HEK293 (cell line): Measurements from ENCODE around the gene CFAP119.

Experiments
- GFI1B ChIP-seq: fragments of 450-650 bp; formaldehyde crosslinking; IDR thresholded peaks from 2 replicates; pipeline ENCODE4 v1.5.1; 2016; ENCODE audit warnings: missing biosample characterization, missing genetic modification characterization
- GLIS1 ChIP-seq: fragments of 450-650 bp; formaldehyde crosslinking; IDR thresholded peaks from 2 replicates; pipeline ENCODE4 v1.5.1; 2016; ENCODE audit warnings: missing biosample characterization, missing genetic modification characterization
- GLIS2 ChIP-seq: fragments of 450-650 bp; formaldehyde crosslinking; IDR thresholded peaks from 2 replicates; pipeline ENCODE4 v1.5.1; 2016; ENCODE audit warnings: missing biosample characterization, missing genetic modification characterization
- KLF17 ChIP-seq: fragments of 450-650 bp; formaldehyde crosslinking; IDR thresholded peaks from 2 replicates; pipeline ENCODE4 v1.5.1; 2016; ENCODE audit warnings: missing biosample characterization, missing genetic modification characterization
- KLF7 ChIP-seq: fragments of 450-650 bp; formaldehyde crosslinking; IDR thresholded peaks from 2 replicates; pipeline ENCODE4 v1.5.1; 2016; ENCODE audit warnings: missing biosample characterization, missing genetic modification characterization, borderline replicate concordance
- REST ChIP-seq: fragments of 450-650 bp; formaldehyde crosslinking; IDR thresholded peaks from 2 replicates; pipeline ENCODE4 v1.5.1; 2016; ENCODE audit warnings: missing biosample characterization, missing genetic modification characterization
- YY2 ChIP-seq: fragments of 450-650 bp; formaldehyde crosslinking; IDR thresholded peaks from 2 replicates; pipeline ENCODE4 v1.5.1; 2016; ENCODE audit warnings: missing biosample characterization, missing genetic modification characterization
- ZNF155 ChIP-seq: fragments of 450-650 bp; formaldehyde crosslinking; IDR thresholded peaks from 2 replicates; pipeline ENCODE4 v1.5.1; 2016; ENCODE audit warnings: missing biosample characterization, missing genetic modification characterization
- ZNF157 ChIP-seq: fragments of 450-650 bp; formaldehyde crosslinking; IDR thresholded peaks from 2 replicates; pipeline ENCODE4 v1.5.1; 2016; ENCODE audit warnings: missing biosample characterization, missing genetic modification characterization
- ZNF169 ChIP-seq: fragments of 450-650 bp; formaldehyde crosslinking; IDR thresholded peaks from 2 replicates; pipeline ENCODE4 v1.5.1; 2016; ENCODE audit warnings: missing biosample characterization, missing genetic modification characterization
- ZNF211 ChIP-seq: fragments of 450-650 bp; formaldehyde crosslinking; IDR thresholded peaks from 2 replicates; pipeline ENCODE4 v1.5.1; 2016; ENCODE audit warnings: low read depth, missing biosample characterization, missing genetic modification characterization
- ZNF26 ChIP-seq: fragments of 450-650 bp; formaldehyde crosslinking; IDR thresholded peaks from 2 replicates; pipeline ENCODE4 v1.5.1; 2016; ENCODE audit warnings: missing biosample characterization, missing genetic modification characterization
- ZNF324 ChIP-seq: fragments of 450-650 bp; formaldehyde crosslinking; IDR thresholded peaks from 2 replicates; pipeline ENCODE4 v1.5.1; 2016; ENCODE audit warnings: missing biosample characterization, missing genetic modification characterization
- ZNF350 ChIP-seq: fragments of 450-650 bp; formaldehyde crosslinking; IDR thresholded peaks from 2 replicates; pipeline ENCODE4 v1.5.0; 2017; ENCODE audit warnings: missing biosample characterization, mild to moderate bottlenecking, missing genetic modification characterization
- ZNF394 ChIP-seq: fragments of 450-650 bp; formaldehyde crosslinking; IDR thresholded peaks from 2 replicates; pipeline ENCODE4 v1.5.1; 2016; ENCODE audit warnings: missing biosample characterization, missing genetic modification characterization, mild to moderate bottlenecking, moderate library complexity, borderline replicate concordance
- ZNF48 ChIP-seq: fragments of 450-650 bp; formaldehyde crosslinking; IDR thresholded peaks from 2 replicates; pipeline ENCODE4 v1.5.1; 2016; ENCODE audit warnings: missing biosample characterization, missing genetic modification characterization
- ZNF530 ChIP-seq: fragments of 450-650 bp; formaldehyde crosslinking; IDR thresholded peaks from 2 replicates; pipeline ENCODE4 v1.5.1; 2016; ENCODE audit warnings: low read depth, missing biosample characterization, missing genetic modification characterization
- ZNF548 ChIP-seq: fragments of 450-650 bp; formaldehyde crosslinking; IDR thresholded peaks from 2 replicates; pipeline ENCODE4 v1.5.1; 2016; ENCODE audit warnings: missing biosample characterization, missing genetic modification characterization
- ZNF596 ChIP-seq: fragments of 450-650 bp; IDR thresholded peaks from 2 replicates; pipeline ENCODE4 v1.5.0; 2018; ENCODE audit warnings: missing biosample characterization, mild to moderate bottlenecking, missing genetic modification characterization, moderate library complexity
- ZNF600 ChIP-seq: fragments of 450-650 bp; formaldehyde crosslinking; IDR thresholded peaks from 2 replicates; pipeline ENCODE4 v1.5.1; 2016; ENCODE audit warnings: missing biosample characterization, missing genetic modification characterization
- ZNF610 ChIP-seq: fragments of 450-650 bp; formaldehyde crosslinking; IDR thresholded peaks from 2 replicates; pipeline ENCODE4 v1.5.1; 2016; ENCODE audit warnings: missing biosample characterization, missing genetic modification characterization, borderline replicate concordance
- ZNF658 ChIP-seq: fragments of 450-650 bp; formaldehyde crosslinking; IDR thresholded peaks from 2 replicates; pipeline ENCODE4; 2016; ENCODE audit warnings: missing biosample characterization, missing genetic modification characterization
- ZNF660 ChIP-seq: fragments of 450-650 bp; IDR thresholded peaks from 2 replicates; pipeline ENCODE4 v1.5.1; 2018; ENCODE audit warnings: missing biosample characterization, mild to moderate bottlenecking, missing genetic modification characterization
- ZNF707 ChIP-seq: fragments of 450-650 bp; formaldehyde crosslinking; IDR thresholded peaks from 2 replicates; pipeline ENCODE4 v1.5.1; 2016; ENCODE audit warnings: missing biosample characterization, missing genetic modification characterization
- ZNF776 ChIP-seq: fragments of 450-650 bp; formaldehyde crosslinking; IDR thresholded peaks from 2 replicates; pipeline ENCODE4 v1.5.0; 2017; ENCODE audit warnings: missing biosample characterization, missing genetic modification characterization, borderline replicate concordance
- ZNF777 ChIP-seq: fragments of 450-650 bp; formaldehyde crosslinking; IDR thresholded peaks from 2 replicates; pipeline ENCODE4 v1.5.1; 2017; ENCODE audit warnings: missing biosample characterization, missing genetic modification characterization, borderline replicate concordance
- TF ChIP-seq, protein P1 (sequence below): fragments of 450-650 bp; IDR thresholded peaks from 2 replicates; pipeline ENCODE4 v1.5.1; 2018; ENCODE audit warnings: missing biosample characterization, missing genetic modification characterization
- TF ChIP-seq, protein P2 (sequence below): fragments of 450-650 bp; formaldehyde crosslinking; IDR thresholded peaks from 2 replicates; pipeline ENCODE4; 2016; ENCODE audit warnings: missing biosample characterization, missing genetic modification characterization
- TF ChIP-seq, protein P3 (sequence below): IDR thresholded peaks from 2 replicates; pipeline ENCODE4 v1.6.1; 2011; ENCODE audit warnings: mild to moderate bottlenecking, low read depth, low read length, borderline replicate concordance

The CFAP119 gene

DNA sequence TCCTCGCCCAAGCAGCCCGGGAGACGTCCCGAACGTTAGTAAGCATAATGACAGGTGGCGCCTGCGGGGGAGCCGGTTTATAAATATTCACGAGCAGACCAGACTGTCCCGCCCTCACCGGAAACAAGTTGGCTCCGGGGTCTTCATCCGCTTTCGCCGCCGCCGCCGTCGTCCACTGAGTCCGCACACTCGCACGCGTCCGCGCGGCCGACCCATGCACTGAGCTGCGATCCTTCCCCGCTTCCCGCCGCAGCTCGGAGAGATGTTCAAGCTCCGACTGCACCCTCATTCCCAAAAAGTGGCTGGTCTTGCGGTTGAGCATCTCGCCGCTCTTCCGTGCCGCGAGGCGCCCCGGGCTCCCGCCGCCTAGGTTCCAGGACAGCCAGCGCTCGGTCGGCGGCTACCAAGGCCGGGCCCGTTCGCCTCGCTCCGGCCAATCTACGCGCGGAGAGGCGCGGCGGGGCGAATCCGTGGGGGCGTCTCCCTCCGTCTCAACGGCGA, 385 bp downstream of the CFAP119 start (continued):
- no peak for TF ChIP-seq ZNF48
- peak; percentile 52; the same call in 1 of the 2 replicates for TF ChIP-seq ZNF394 (tag by site-specific recombination)
- 0 out of 2 replicates have a peak, but pooled peaks have one; percentile 6 for TF ChIP-seq GFI1B
- TF ChIP-seq ZNF707 (tag by site-specific recombination) = no peak
- no peak for TF ChIP-seq ZNF596 (tag by site-specific recombination)
- TF ChIP-seq ZNF610 (tag by site-specific recombination) = peak; percentile 77; the same call in 1 of the 2 replicates
- 0 out of 2 replicates have a peak, but pooled peaks have one; percentile 39 for TF ChIP-seq ZNF660 (tag by site-specific recombination)
- TF ChIP-seq GLIS2 (tag by site-specific recombination) = peak; percentile 57; the same call in 1 of the 2 replicates
- TF ChIP-seq KLF7 (tag by site-specific recombination) = no peak; the same call in 1 of the 2 replicates
- no peak for TF ChIP-seq ZNF548 (tag by site-specific recombination)
- TF ChIP-seq REST (tag by site-specific recombination) = peak; percentile 65; the same call in 1 of the 2 replicates
- peak; percentile 98 for TF ChIP-seq ZNF600
- TF ChIP-seq ZNF777 (tag by site-specific recombination) = peak; percentile 76; the same call in 1 of the 2 replicates
- TF ChIP-seq ZNF324 (tag by site-specific recombination) = peak; percentile 77; the same call in 1 of the 2 replicates
- no peak for TF ChIP-seq ZNF530 (tag by site-specific recombination)
- no peak for TF ChIP-seq ZNF157 (tag by site-specific recombination)
- no peak for TF ChIP-seq ZNF658 (tag by site-specific recombination)
- no peak for TF ChIP-seq ZNF211 (tag by site-specific recombination)
- TF ChIP-seq ZNF350 (tag by site-specific recombination) = no peak
- TF ChIP-seq ZNF155 (tag by site-specific recombination) = no peak
- peak; percentile 84 for TF ChIP-seq KLF17 (tag by site-specific recombination)
- TF ChIP-seq, protein P1, sequence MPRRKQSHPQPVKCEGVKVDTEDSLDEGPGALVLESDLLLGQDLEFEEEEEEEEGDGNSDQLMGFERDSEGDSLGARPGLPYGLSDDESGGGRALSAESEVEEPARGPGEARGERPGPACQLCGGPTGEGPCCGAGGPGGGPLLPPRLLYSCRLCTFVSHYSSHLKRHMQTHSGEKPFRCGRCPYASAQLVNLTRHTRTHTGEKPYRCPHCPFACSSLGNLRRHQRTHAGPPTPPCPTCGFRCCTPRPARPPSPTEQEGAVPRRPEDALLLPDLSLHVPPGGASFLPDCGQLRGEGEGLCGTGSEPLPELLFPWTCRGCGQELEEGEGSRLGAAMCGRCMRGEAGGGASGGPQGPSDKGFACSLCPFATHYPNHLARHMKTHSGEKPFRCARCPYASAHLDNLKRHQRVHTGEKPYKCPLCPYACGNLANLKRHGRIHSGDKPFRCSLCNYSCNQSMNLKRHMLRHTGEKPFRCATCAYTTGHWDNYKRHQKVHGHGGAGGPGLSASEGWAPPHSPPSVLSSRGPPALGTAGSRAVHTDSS (tag by site-specific recombination) = no peak
- TF ChIP-seq, protein P2, sequence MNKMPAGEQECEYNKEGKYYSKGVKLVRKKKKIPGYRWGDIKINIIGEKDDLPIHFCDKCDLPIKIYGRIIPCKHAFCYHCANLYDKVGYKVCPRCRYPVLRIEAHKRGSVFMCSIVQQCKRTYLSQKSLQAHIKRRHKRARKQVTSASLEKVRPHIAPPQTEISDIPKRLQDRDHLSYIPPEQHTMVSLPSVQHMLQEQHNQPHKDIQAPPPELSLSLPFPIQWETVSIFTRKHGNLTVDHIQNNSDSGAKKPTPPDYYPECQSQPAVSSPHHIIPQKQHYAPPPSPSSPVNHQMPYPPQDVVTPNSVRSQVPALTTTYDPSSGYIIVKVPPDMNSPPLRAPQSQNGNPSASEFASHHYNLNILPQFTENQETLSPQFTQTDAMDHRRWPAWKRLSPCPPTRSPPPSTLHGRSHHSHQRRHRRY (tag by site-specific recombination) = 0 out of 2 replicates have a peak, but pooled peaks have one; percentile 43
- no peak for TF ChIP-seq ZNF26 (tag by site-specific recombination)
- TF ChIP-seq YY2 (tag by site-specific recombination) = peak; percentile 50; the same call in 1 of the 2 replicates
- TF ChIP-seq ZNF169 = 0 out of 2 replicates have a peak, but pooled peaks have one; percentile 71
- TF ChIP-seq, protein P3, sequence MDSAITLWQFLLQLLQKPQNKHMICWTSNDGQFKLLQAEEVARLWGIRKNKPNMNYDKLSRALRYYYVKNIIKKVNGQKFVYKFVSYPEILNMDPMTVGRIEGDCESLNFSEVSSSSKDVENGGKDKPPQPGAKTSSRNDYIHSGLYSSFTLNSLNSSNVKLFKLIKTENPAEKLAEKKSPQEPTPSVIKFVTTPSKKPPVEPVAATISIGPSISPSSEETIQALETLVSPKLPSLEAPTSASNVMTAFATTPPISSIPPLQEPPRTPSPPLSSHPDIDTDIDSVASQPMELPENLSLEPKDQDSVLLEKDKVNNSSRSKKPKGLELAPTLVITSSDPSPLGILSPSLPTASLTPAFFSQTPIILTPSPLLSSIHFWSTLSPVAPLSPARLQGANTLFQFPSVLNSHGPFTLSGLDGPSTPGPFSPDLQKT = no peak
- no peak for TF ChIP-seq ZNF776 (tag by site-specific recombination)
- peak; percentile 63; the same call in 1 of the 2 replicates for TF ChIP-seq GLIS1 (tag by site-specific recombination)
